IPS DF 6.9 (cell line): ENCODE measurements around the gene MAST4.

Source experiments
- DNase-seq: peaks from one replicate; pipeline ENCODE4 v3.0.0-alpha.2; 2013; ENCODE audit warnings: low read depth, low spot score
- H3K27ac ChIP-seq: one replicate; pipeline ENCODE4 v1.5.1; 2013; ENCODE audit warnings: low read length, control low read depth
- H3K27me3 ChIP-seq: 2 replicates; pipeline ENCODE4 v1.6.1; 2013; ENCODE audit warnings: mild to moderate bottlenecking, low read length; ENCODE audit not compliant: control insufficient read depth, insufficient read depth
- H3K36me3 ChIP-seq: 2 replicates; pipeline ENCODE4 v1.6.1; 2013; ENCODE audit warnings: low read length; ENCODE audit not compliant: control insufficient read depth, insufficient read depth
- H3K4me1 ChIP-seq: 2 replicates; pipeline ENCODE4 v1.6.1; 2013; ENCODE audit warnings: low read length; ENCODE audit not compliant: control insufficient read depth, insufficient read depth
- H3K4me3 ChIP-seq: 2 replicates; pipeline ENCODE4 v1.5.1; 2013; ENCODE audit warnings: mild to moderate bottlenecking, low read length
- H3K9me3 ChIP-seq: 2 replicates; pipeline ENCODE4 v1.6.1; 2013; ENCODE audit warnings: low read length, inconsistent platforms; ENCODE audit not compliant: control insufficient read depth, insufficient read depth
- WGBS: extraction: QIAGEN DNeasy Blood & Tissue Kit; methylation state at CpG from one replicate; pipeline ENCODE4 v1.1.7; 2013; ENCODE audit warnings: mixed read lengths, missing lambda C conversion rate; ENCODE audit not compliant: insufficient read length, insufficient coverage; 5-methylcytosine and 5-hydroxymethylcytosine counted together

The MAST4 gene

DNA sequence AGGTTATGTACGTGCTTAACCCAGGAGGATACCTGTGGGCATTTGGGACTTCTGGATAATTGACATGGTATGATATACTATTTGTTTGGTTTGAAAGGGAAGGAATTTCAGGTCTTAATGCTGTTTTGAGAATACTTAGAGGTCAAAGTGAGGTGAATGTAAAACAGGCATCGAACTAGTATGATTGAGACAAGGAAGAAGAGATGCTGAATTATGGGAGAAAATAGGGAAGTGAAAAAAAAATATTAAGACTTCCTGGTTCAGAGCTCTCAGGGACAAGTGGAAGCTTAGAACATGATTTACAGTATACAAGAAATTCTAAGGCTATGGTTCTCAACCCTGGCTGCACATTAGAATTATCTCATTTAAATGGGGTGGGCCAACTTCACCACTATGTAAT lies 485.1 kb downstream of the MAST4 start:
- 100% methylated on average over 1 of the region's 2 CpGs for WGBS
- no peaks in the 10 kb centered on the region for H3K27me3 ChIP-seq
- no peak overlapping the region for H3K27ac ChIP-seq
- DNase-seq: no peak
- H3K4me1 ChIP-seq: no peaks in the 10 kb centered on the region
- no peak overlapping the region for H3K4me3 ChIP-seq
- H3K9me3 ChIP-seq: no peaks in the 10 kb centered on the region
- H3K36me3 ChIP-seq: no peaks in the 10 kb centered on the region

DNA sequence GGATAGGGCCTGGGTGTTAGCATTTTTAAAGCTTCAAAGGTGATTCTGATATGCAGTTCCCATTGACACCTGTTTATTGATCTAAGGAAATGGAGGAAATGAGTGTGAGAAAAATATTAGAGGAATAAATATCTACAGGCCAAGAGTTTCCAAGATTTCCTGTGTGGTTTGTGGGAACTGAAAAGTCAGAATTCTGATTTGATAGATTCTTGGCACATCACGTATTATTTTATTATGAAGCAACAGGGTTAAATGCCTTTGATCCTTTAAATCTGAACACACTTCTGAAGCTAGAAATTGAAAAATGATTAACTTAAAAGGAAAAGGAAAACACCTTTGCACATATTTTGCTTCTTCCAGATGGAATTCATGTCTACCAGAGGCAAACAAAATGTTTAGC lies 486.7 kb downstream of the MAST4 start:
- H3K36me3 ChIP-seq: no peaks in the 10 kb centered on the region
- no peak for DNase-seq
- no CpG with 5 or more reads among the region's 1 CpG for WGBS
- no peaks in the 10 kb centered on the region for H3K27me3 ChIP-seq
- no peak overlapping the region for H3K27ac ChIP-seq
- H3K9me3 ChIP-seq: no peaks in the 10 kb centered on the region
- no peak overlapping the region for H3K4me3 ChIP-seq
- H3K4me1 ChIP-seq: no peaks in the 10 kb centered on the region

DNA sequence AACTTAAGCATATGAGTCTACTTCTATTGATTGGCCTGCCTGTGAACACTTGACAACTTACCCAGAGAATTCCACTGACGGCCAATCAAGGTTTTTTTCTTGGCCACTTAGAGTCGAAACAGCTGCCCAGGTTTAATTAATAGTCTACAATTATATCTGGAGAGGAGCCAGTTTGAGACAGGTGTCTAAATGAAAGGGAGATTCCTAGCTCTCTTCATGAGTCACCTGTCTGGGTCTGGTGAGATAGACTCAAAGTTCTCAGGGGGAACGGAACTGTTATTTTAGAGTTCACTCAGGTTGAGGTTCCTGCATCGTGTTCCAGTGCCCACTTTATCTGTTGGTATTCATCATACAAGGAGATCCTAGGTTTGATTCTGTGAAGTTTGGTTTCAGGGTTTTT lies 489.4 kb downstream of the MAST4 start:
- H3K4me3 ChIP-seq: no peak overlapping the region
- peaks cover 3% of the 10 kb centered on the region; the same call in 1 of the 2 replicates for H3K4me1 ChIP-seq
- H3K27ac ChIP-seq: no peak overlapping the region
- DNase-seq: no peak
- H3K9me3 ChIP-seq: no peaks in the 10 kb centered on the region
- WGBS: no CpG with 5 or more reads among the region's 4 CpGs
- H3K36me3 ChIP-seq: no peaks in the 10 kb centered on the region
- no peaks in the 10 kb centered on the region for H3K27me3 ChIP-seq

DNA sequence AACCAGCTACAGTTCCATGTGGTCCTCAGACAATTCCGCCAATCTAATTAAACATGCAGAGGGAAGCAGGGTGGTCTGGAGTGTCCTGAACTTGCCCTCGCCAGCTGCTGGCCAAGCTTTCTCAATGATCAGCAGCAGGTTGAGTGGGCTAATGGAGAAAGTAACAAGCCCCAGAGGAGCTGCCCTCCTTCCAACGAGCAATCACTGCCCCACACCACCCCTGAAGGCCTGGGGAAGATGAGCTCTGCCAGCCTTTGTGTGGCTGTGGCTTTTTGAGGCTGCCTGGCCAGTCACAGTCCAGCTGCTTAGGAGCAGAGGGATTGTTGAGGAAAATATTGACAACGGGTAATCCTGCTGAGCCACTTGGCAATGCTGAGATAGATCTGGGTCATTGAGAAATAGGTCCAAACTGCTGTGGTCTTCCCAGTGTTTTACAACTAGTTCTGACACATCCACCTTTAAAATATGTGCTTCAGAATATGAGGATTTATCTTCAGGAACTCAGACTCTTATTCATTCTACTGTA lies 493.1 kb downstream of the MAST4 start:
- H3K27me3 ChIP-seq: no peaks in the 10 kb centered on the region
- no peak overlapping the region for H3K4me3 ChIP-seq
- no peak overlapping the region for H3K27ac ChIP-seq
- H3K36me3 ChIP-seq: no peaks in the 10 kb centered on the region
- H3K9me3 ChIP-seq: no peaks in the 10 kb centered on the region
- no peak for DNase-seq
- H3K4me1 ChIP-seq: peaks cover 3% of the 10 kb centered on the region; the same call in 1 of the 2 replicates
- WGBS: no CpG with 5 or more reads among the region's 4 CpGs

DNA sequence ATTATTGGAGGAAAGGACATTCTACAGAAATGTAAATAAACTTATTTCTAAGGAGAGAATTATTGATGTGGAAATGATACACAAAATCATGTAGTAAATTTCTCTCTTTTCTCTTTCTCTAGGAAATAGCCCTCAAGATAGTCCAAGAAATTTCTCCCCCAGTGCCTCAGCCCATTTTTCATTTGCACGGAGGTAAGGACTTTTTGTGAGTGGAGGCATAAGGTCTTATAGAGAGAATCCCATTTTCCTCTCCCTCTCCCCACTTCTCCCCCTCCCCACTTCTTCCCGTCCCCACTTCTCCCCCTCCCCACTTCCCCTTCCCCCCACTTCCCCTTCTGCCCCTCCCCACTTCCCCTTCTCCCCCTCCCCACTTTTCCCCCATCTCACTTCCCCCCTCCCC lies 493.8 kb downstream of the MAST4 start:
- Histone ChIP-seq H3K27ac (no peak overlapping the region), H3K27me3 (no peaks in the 10 kb centered on the region), H3K9me3 (no peaks in the 10 kb centered on the region), H3K4me3 (no peak overlapping the region), H3K36me3 (no peaks in the 10 kb centered on the region), H3K4me1 (peaks cover 3% of the 10 kb centered on the region; the same call in 1 of the 2 replicates)
- DNase-seq: no peak
- 80% methylated on average over 1 of the region's 2 CpGs for WGBS

DNA sequence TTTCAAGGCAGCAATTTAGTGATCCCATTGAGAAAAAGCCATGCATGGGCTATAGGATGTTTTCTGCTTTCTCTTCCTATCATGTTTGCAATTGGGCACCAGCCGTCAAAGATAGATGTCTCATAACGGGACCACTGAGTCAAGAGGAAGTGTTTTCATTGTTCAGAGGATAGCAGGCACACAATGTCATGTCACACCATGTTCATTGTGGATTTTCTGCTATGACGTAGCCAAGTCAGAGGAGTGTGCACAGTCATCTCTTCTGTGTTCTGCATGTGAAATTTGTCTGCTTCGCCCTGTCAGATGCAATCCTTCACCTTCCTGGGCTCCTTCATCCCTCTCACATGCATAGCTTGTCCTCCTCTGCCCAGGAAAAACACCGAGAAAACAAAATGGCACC lies 494.4 kb downstream of the MAST4 start:
- Histone ChIP-seq H3K27ac (no peak overlapping the region), H3K36me3 (no peaks in the 10 kb centered on the region), H3K4me1 (peaks cover 3% of the 10 kb centered on the region; the same call in 1 of the 2 replicates), H3K27me3 (no peaks in the 10 kb centered on the region), H3K4me3 (no peak overlapping the region), H3K9me3 (no peaks in the 10 kb centered on the region)
- no peak for DNase-seq
- no CpG with 5 or more reads among the region's 5 CpGs for WGBS

DNA sequence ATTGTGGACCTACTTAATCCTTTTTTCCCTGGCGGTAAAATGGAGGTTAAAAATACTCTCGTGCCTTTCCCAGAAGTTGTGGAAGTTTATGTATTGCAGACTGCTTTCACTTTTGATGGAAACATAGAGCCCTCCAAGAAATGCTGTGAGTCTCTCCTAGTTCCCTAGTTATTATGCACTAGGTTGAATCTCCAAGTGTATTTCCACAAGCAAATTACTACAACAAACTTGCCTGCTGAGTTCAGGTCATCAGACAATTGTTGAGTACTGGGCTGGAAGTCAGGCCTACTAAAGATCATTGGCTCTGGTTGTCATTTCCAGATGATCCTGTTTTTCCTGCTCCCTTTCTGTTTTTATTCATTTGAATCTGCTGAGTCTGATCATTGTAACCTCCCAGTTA lies 496.3 kb downstream of the MAST4 start:
- Histone ChIP-seq H3K27ac (no peak overlapping the region), H3K4me3 (no peak overlapping the region), H3K36me3 (no peaks in the 10 kb centered on the region), H3K27me3 (no peaks in the 10 kb centered on the region), H3K9me3 (no peaks in the 10 kb centered on the region), H3K4me1 (peaks cover 3% of the 10 kb centered on the region; the same call in 1 of the 2 replicates)
- no CpG with 5 or more reads among the region's 2 CpGs for WGBS
- DNase-seq: no peak

DNA sequence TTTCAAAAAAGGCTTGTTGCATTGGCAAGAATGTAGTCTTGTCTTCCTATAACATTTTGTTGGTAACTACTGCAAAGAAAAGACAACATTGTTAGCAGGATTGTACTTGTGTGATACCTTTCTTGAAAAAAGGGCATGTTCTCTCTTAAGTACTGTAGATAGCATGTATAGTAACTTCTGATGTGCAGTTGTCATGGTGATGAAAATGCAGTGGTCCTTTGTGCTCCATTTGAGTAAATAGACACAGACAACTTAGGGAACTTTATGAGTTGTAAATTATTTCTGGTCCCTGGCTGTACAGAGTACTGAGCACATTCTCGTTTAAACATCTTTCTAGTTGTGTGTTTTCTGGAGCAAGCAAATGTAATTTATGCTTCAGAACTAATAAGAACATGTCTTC lies 497.1 kb downstream of the MAST4 start:
- no CpG with 5 or more reads among the region's 1 CpG for WGBS
- no peak overlapping the region for H3K4me3 ChIP-seq
- DNase-seq: no peak
- no peaks in the 10 kb centered on the region for H3K27me3 ChIP-seq
- H3K36me3 ChIP-seq: no peaks in the 10 kb centered on the region
- H3K27ac ChIP-seq: no peak overlapping the region
- peaks cover 3% of the 10 kb centered on the region; the same call in 1 of the 2 replicates for H3K4me1 ChIP-seq
- no peaks in the 10 kb centered on the region for H3K9me3 ChIP-seq

DNA sequence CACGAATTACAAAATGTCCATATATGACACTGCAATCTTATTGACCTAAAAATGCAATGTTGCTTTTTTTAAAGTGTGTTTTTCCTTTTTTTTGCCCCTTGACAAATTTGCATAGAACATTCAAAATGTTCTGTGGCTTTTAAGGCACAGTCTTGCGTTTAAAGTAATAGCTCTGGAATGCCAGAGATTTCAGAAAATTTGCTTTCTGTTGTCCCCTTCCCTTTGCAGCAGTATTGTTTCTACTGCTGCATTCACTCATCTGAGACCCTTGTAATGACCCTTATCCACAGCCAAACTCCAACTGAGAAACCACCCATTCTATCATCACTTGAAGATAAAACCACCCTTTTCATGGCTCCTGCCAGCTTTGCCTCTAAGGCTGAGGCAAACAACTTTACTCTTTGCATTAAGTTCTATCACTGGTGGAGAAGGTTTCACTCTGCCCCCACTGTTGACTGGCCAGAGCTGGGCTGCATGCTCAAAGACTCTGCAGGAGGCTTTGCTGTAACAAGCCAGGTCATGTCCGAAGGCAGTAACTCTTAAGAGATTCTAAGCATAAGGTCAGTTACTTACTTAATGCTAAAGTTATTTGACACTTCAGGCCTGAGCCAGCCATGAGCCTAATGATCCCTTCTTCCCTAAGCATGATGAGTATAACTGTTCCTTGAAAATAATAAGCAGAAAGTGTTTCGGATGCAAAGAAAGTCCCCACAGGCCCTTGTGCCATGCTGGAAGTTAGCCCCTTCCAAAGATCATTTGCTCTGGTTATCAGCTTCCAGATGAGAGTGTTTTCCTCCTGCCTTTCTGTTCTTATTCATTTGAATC lies 498.5 kb downstream of the MAST4 start:
- no peak overlapping the region for H3K4me3 ChIP-seq
- H3K27ac ChIP-seq: no peak overlapping the region
- H3K36me3 ChIP-seq: no peaks in the 10 kb centered on the region
- WGBS: no CpG with 5 or more reads among the region's 4 CpGs
- no peak for DNase-seq
- no peaks in the 10 kb centered on the region; the same call in 1 of the 2 replicates for H3K4me1 ChIP-seq
- no peaks in the 10 kb centered on the region for H3K27me3 ChIP-seq
- H3K9me3 ChIP-seq: no peaks in the 10 kb centered on the region

DNA sequence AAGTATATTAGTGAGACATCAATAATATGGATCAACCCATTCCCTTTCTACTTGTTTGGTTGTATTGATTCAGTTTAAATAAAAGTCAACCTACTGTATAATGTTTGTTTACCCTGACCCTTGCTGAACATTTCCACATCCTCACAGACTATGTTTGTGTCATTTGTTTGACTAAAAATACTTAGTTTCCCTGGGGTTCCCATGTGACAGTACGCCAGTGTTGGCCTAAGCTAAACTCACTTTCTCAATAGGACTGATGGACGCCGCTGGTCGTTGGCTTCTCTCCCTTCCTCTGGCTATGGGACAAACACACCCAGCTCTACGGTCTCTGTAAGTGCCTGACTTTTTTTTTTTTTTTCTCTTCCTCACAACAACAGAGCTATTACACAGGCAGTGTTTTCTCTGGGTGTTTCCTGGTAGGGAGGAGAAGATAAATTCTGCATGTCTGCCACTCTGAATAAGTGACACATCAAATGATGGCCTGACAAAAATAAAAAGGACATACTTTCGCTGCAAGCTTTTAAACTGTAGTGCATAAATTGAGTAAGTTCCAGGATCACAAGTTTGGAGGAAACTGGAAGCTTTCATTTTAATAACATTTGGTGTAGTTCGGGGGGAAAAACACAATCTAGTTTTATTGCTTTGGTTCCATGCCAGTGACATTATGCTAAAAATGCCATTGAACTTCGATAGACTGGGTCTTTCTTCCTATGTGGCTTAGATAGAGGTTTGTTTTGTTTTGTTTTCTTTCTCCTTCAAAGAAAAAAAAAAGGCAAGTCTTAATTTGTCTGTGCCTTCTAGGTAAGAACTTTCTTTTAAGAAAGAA lies 499.4 kb downstream of the MAST4 start:
- no peak for DNase-seq
- Histone ChIP-seq H3K27ac (no peak overlapping the region), H3K9me3 (no peaks in the 10 kb centered on the region), H3K27me3 (no peaks in the 10 kb centered on the region), H3K36me3 (no peaks in the 10 kb centered on the region), H3K4me3 (no peak overlapping the region), H3K4me1 (no peaks in the 10 kb centered on the region; the same call in 1 of the 2 replicates)
- WGBS: no CpG with 5 or more reads among the region's 8 CpGs
